Endodermal cell (in vitro differentiated cells): ENCODE measurements around the gene TBX20. TPM values are rescaled to one million over a fixed set of nuclear protein-coding genes. Genes with fewer than 3 reads are reported as not detected.
"Not testable (repeated sequence)": the region's sequence is repeated elsewhere in the genome, so short reads cannot be mapped to it uniquely, and the experiment has no call there.

Experiments used
- DNase-seq: peaks from one replicate; pipeline ENCODE4 v3.0.0-alpha.2; 2017
- H3K27ac ChIP-seq: 2 replicates; pipeline ENCODE4 v1.5.1; 2013; ENCODE audit warnings: mild to moderate bottlenecking, low read depth, low read length, moderate library complexity
- H3K27me3 ChIP-seq: 2 replicates; pipeline ENCODE4 v1.6.1; 2013; ENCODE audit warnings: mild to moderate bottlenecking, low read length, moderate library complexity; ENCODE audit not compliant: insufficient read depth, control insufficient read depth, poor library complexity, severe bottlenecking
- H3K36me3 ChIP-seq: 2 replicates; pipeline ENCODE4 v1.7.0; 2013; ENCODE audit warnings: mild to moderate bottlenecking, low read length, moderate library complexity; ENCODE audit not compliant: control insufficient read depth, insufficient read depth
- H3K4me1 ChIP-seq: one replicate; pipeline ENCODE4 v1.7.0; 2013; ENCODE audit warnings: low read length; ENCODE audit not compliant: control insufficient read depth, insufficient read depth
- H3K4me3 ChIP-seq: 2 replicates; pipeline ENCODE4 v1.5.1; 2013; ENCODE audit warnings: mild to moderate bottlenecking, low read length, moderate library complexity
- H3K9ac ChIP-seq: 2 replicates; pipeline ENCODE4 v1.6.1; 2013; ENCODE audit warnings: mild to moderate bottlenecking, low read length, moderate library complexity; ENCODE audit not compliant: poor library complexity, severe bottlenecking; ENCODE audit errors: extremely low read depth
- H3K9me3 ChIP-seq: 2 replicates; pipeline ENCODE4 v1.6.1; 2013; ENCODE audit warnings: mild to moderate bottlenecking, low read length, moderate library complexity; ENCODE audit not compliant: control insufficient read depth
- H3K27ac Mint-ChIP-seq: 2 replicates; pipeline ENCODE4 v1.8.0; 2020; ENCODE audit warnings: mixed read lengths
- H3K27me3 Mint-ChIP-seq: 2 replicates; pipeline ENCODE4 v1.8.0; 2021; ENCODE audit warnings: mild to moderate bottlenecking, mixed read lengths; ENCODE audit not compliant: insufficient read depth
- H3K36me3 Mint-ChIP-seq: 2 replicates; pipeline ENCODE4 v1.8.0; 2020; ENCODE audit warnings: low read depth, mixed read lengths
- H3K4me1 Mint-ChIP-seq: 2 replicates; pipeline ENCODE4 v1.8.0; 2020; ENCODE audit warnings: mixed read lengths
- H3K4me3 Mint-ChIP-seq: 2 replicates; pipeline ENCODE4 v1.8.0; 2020; ENCODE audit warnings: mild to moderate bottlenecking, moderate library complexity, mixed read lengths
- H3K9me3 Mint-ChIP-seq: 2 replicates; pipeline ENCODE4 v1.8.0; 2020; ENCODE audit warnings: mild to moderate bottlenecking, mixed read lengths
- WGBS, 2 experiments: methylation state at CpG; one replicate each; pipeline versions ENCODE4 v1.1.5 to v1.1.7; 2013; ENCODE audit warnings: missing lambda C conversion rate in 2 of 2, mixed read lengths in 1 of 2; ENCODE audit not compliant: insufficient coverage in 1 of 2, insufficient read length in 1 of 2; 5-methylcytosine and 5-hydroxymethylcytosine counted together
- total RNA-seq, 2 donors: library from RNA; stranded (reverse); fragmentation: NEBNext Ultra II Directional in 1 of 2; extraction: Animal tissue kit (Norgen Biotek cat#: 25700) in 1 of 2; gene quantifications; 2 replicates in 1 of 2; 3 replicates in 1 of 2; pipeline ENCODE4 v1.2.1, GENCODE V29; 2021

Gene TBX20
- total RNA-seq, 2 donors from 2014 or later = 18.6 to 35.2 TPM

DNA sequence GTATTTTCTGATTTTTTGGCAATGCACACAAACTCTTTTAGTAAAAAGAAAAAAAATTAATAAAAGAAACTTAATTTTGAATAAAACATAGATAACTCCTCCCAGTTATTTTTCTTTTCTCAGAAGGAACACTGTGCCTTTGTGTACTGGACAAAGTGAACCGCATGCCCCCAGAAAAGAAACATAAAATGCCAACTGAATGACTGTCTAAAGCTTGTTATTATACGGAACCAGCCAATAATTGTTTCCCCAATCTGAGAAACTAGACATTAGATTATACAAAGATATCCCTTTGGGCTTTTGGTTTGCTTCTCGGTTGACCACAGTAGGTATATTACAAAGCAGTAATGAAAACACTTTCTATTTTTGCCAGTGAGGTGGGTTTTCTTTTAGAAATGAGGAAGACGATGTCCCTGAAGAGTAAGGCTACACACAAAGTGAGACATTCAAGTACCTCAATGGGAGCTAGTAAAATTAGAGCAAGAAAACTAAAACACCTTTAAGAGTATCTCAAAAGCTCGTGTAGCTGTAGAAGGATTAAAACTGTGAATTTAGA, 25.3 kb downstream of the TBX20 start:
- H3K27me3 Mint-ChIP-seq, H3K9ac ChIP-seq, H3K27me3 ChIP-seq, H3K27ac ChIP-seq, H3K4me1 ChIP-seq, DNase-seq, H3K4me1 Mint-ChIP-seq, H3K27ac Mint-ChIP-seq, H3K4me3 ChIP-seq, H3K9me3 Mint-ChIP-seq, H3K4me3 Mint-ChIP-seq, H3K9me3 ChIP-seq: not testable (repeated sequence)
- H3K36me3 ChIP-seq = peaks cover 25% of the 10 kb centered on the region
- H3K36me3 Mint-ChIP-seq = peaks cover 40% of the 10 kb centered on the region
- 92 to 100% methylated on average over 1 to 5 of the region's 5 CpGs for WGBS, 2 experiments

DNA sequence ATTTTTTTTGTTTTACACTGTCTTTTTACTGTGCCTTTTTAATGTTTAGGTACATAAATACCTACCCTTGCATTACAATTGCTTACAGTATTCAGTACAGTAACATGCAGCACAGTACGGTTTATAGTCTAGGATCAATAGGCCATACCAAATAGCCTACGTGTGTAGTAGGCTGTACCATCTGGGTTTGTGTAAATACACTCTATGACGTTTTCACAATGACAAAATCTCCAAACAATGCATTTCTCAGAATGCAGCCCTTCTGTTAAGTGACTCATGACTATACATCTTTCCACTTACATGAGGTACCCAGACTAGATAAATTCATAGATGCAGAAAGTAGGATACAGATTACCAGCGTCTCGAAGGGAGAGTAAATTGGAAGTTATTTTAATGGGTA, 26.5 kb downstream of the TBX20 start:
- peaks cover 43% of the 10 kb centered on the region for H3K36me3 Mint-ChIP-seq
- H3K9me3 ChIP-seq, H3K27me3 ChIP-seq, H3K9ac ChIP-seq, H3K4me1 Mint-ChIP-seq, H3K4me3 ChIP-seq, H3K4me3 Mint-ChIP-seq, H3K27me3 Mint-ChIP-seq, H3K9me3 Mint-ChIP-seq, DNase-seq, H3K27ac ChIP-seq, H3K4me1 ChIP-seq, H3K27ac Mint-ChIP-seq: not testable (repeated sequence)
- peaks cover 21% of the 10 kb centered on the region for H3K36me3 ChIP-seq
- 93 to 100% methylated on average over 3 to 5 of the region's 5 CpGs for WGBS, 2 experiments

DNA sequence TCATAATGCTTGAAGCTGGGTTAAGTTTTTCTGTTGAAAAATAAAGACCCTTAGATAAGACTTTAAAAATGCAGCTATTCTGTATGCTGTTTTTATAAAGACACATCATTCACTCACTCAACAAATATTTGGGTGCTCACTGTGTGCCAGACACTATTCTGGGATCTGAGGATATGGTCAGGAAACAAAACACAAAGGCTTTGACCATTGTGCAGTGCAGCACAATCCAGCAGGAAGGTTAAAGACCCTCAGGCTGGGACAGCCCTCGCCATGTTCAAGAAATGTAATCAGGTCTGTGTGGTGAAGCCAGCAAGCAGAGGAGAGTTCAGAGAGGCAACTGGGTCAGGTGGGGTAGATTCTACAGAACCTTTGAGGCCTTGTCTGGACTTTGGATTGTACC, 31.5 kb downstream of the TBX20 start:
- not testable (repeated sequence) for H3K9ac ChIP-seq, H3K4me3 Mint-ChIP-seq, H3K27ac Mint-ChIP-seq, H3K9me3 ChIP-seq, H3K9me3 Mint-ChIP-seq, H3K4me3 ChIP-seq, H3K4me1 ChIP-seq, H3K4me1 Mint-ChIP-seq, H3K36me3 ChIP-seq, H3K27me3 Mint-ChIP-seq, DNase-seq, H3K27ac ChIP-seq, H3K27me3 ChIP-seq
- 71 to 94% methylated on average over 1 of the region's 1 CpG for WGBS, 2 experiments
- H3K36me3 Mint-ChIP-seq = peaks cover 29% of the 10 kb centered on the region

DNA sequence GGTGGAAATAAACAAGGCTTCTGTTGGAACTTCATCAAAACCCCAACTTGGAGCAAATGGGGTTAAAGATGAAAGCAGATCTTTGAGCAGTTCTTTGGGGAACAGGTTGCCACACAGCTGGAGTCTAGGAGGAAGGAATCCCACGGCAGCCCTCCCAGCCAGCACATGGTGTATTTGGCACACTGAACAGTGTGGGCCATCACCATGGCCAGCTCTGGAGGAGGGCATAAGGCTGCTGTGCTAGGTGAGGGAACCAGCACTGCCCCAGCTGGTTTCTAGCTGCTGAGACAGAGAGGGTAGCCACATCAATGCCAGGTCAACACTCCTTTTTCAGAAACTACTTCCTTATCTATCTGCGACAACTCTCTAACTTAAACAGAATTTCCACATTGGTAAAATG, 33.7 kb downstream of the TBX20 start:
- H3K36me3 Mint-ChIP-seq = peaks cover 34% of the 10 kb centered on the region
- H3K4me3 ChIP-seq, H3K27ac ChIP-seq, H3K36me3 ChIP-seq, H3K9me3 Mint-ChIP-seq, H3K4me1 Mint-ChIP-seq, H3K9ac ChIP-seq, H3K27ac Mint-ChIP-seq, H3K9me3 ChIP-seq, H3K27me3 ChIP-seq, H3K4me3 Mint-ChIP-seq, H3K4me1 ChIP-seq, DNase-seq, H3K27me3 Mint-ChIP-seq: not testable (repeated sequence)
- 75 to 90% methylated on average over 1 to 2 of the region's 2 CpGs for WGBS, 2 experiments

DNA sequence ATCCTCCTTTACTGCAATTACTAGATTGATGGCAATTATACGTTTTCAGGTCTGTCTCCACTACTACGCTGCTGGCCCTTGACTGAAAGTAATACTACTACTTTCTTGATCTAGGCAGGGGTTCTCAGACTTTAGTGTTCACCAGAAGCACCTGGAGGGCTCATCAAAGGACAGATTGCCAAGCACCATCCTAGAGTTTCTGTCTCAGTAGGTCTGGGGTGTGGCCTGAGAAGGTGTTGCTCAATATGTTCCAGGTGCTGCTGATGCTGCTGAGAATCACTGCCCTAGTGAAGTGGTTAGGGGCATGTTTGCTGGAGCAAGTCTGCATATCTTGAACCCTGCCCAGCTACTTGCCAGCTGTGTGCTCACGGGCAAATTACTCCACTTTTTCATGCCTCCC, 37.9 kb downstream of the TBX20 start:
- H3K36me3 ChIP-seq = not testable (repeated sequence)

DNA sequence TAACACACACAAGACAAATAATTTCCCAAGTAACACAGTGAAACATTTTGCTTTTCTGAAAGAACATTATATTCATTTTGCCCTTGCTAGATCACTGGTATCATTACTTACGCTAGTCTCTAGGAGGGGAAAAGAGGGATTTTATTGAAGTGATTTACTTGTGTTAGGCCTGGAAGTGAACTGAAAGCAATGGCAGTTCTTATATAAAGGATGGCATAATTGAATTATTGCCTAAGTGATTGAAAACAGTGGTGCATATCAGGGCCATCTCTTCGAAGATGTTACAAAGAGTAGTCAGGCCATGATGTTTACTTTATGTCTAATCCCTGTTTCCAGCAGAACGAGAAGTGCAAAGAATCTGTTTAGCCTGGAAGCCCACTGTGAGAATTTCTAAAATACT, 38.8 kb downstream of the TBX20 start:
- not testable (repeated sequence) for H3K4me1 Mint-ChIP-seq, H3K4me3 ChIP-seq, H3K36me3 ChIP-seq, H3K4me3 Mint-ChIP-seq, H3K27me3 ChIP-seq, H3K9me3 Mint-ChIP-seq, H3K9ac ChIP-seq, DNase-seq, H3K27ac ChIP-seq, H3K27me3 Mint-ChIP-seq, H3K4me1 ChIP-seq, H3K27ac Mint-ChIP-seq
- H3K36me3 Mint-ChIP-seq = peaks cover 51% of the 10 kb centered on the region
- peaks cover 10% of the 10 kb centered on the region for H3K9me3 ChIP-seq
- WGBS, 2 experiments = 80% methylated on average over 1 of the region's 3 CpGs; no CpG with 5 or more reads in 1 of the 2 experiments

More for the DNA sequence above, 37.9 kb downstream of the TBX20 start:
- not testable (repeated sequence) for H3K27ac ChIP-seq, H3K4me1 ChIP-seq, H3K9me3 Mint-ChIP-seq, H3K4me3 ChIP-seq, H3K27me3 ChIP-seq, DNase-seq, H3K27me3 Mint-ChIP-seq, H3K4me3 Mint-ChIP-seq, H3K4me1 Mint-ChIP-seq, H3K9ac ChIP-seq, H3K27ac Mint-ChIP-seq
- H3K9me3 ChIP-seq = peaks cover 10% of the 10 kb centered on the region
- WGBS, 2 experiments = 79 to 86% methylated on average over 1 to 3 of the region's 3 CpGs
- peaks cover 46% of the 10 kb centered on the region for H3K36me3 Mint-ChIP-seq

DNA sequence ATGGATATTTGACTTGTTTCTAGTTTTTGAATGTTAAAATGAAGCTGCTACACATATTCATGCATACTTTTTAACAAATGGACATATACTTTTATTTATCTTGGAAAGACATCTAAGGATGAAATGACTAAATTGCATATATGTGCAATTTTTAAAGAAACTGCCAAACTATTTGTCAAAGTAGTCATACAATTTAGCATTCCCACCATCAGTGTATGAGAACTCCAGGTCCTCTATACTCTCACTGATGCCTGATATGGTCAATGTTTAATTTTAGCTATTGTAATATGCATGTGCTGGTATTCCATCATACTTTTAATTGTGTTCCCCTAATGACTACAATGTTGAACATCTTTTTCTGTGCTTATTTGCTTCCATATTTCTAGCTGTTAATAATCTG, 47.0 kb downstream of the TBX20 start:
- H3K9me3 Mint-ChIP-seq, H3K4me1 Mint-ChIP-seq, H3K27me3 Mint-ChIP-seq, H3K27ac Mint-ChIP-seq, DNase-seq, H3K27me3 ChIP-seq, H3K4me3 Mint-ChIP-seq, H3K9ac ChIP-seq, H3K27ac ChIP-seq, H3K4me1 ChIP-seq, H3K4me3 ChIP-seq, H3K9me3 ChIP-seq: not testable (repeated sequence)
- H3K36me3 Mint-ChIP-seq = peaks cover 54% of the 10 kb centered on the region
- peaks cover 22% of the 10 kb centered on the region for H3K36me3 ChIP-seq
